ENCODE measurements around the gene SRCAP. TPM values are rescaled to one million over a fixed set of nuclear protein-coding genes. Genes with fewer than 3 reads are reported as not detected.
"Not testable (repeated sequence)": the region's sequence is repeated elsewhere in the genome, so short reads cannot be mapped to it uniquely, and the experiment has no call there.

SRCAP gene
- total RNA-seq, 2 experiments from 2014 or later, result 48.4 to 54.0 TPM

GRCh38 chr16:30680326-30680725, 18.6 kb upstream of the SRCAP start:
- no peak overlapping the region for H3K27ac Mint-ChIP-seq
- ChIA-PET CTCF (interaction anchor here (0.7 kb wide), 1 partner anchor 14 kb away, joined by 4 read pairs; no protein-coding TSS in a partner anchor), POLR2A (interaction anchor here (0.6 kb wide), 2 partner anchors 13 to 51 kb away, joined by 3 read pairs; no protein-coding TSS in a partner anchor)
- no peaks in the 10 kb centered on the region for H3K9me3 Mint-ChIP-seq
- no peak overlapping the region for H3K4me3 Mint-ChIP-seq
- no peaks in the 10 kb centered on the region for H3K27me3 Mint-ChIP-seq
- intact Hi-C loops (cut with micrococcal nuclease), result no loop called here
- DNase-seq, result no peak
- H3K4me1 Mint-ChIP-seq (ENCODE audit: low read depth), result no peaks in the 10 kb centered on the region
- H3K36me3 Mint-ChIP-seq, result no peaks in the 10 kb centered on the region

GRCh38 chr16:30688701-30689100, 10.3 kb upstream of the SRCAP start:
- H3K27me3 Mint-ChIP-seq, result no peaks in the 10 kb centered on the region
- CTCF ChIA-PET, result no interaction called here
- DNase-seq, result no peak
- H3K4me1 Mint-ChIP-seq (ENCODE audit: low read depth), result peaks cover 6% of the 10 kb centered on the region
- no peaks in the 10 kb centered on the region for H3K9me3 Mint-ChIP-seq
- POLR2A ChIA-PET, result interaction anchor here (1.1 kb wide), 1 partner anchor 39 kb away, joined by 3 read pairs; no protein-coding TSS in a partner anchor
- H3K36me3 Mint-ChIP-seq, result no peaks in the 10 kb centered on the region
- intact Hi-C loops (cut with micrococcal nuclease), result no loop called here
- no peak overlapping the region for H3K4me3 Mint-ChIP-seq
- H3K27ac Mint-ChIP-seq, result no peak overlapping the region

GRCh38 chr16:30691907-30692306, 7.1 kb upstream of the SRCAP start:
- Mint-ChIP-seq H3K4me1 (ENCODE audit: low read depth) (peaks cover 9% of the 10 kb centered on the region), H3K36me3 (no peaks in the 10 kb centered on the region), H3K4me3 (no peak overlapping the region), H3K9me3 (no peaks in the 10 kb centered on the region), H3K27ac (no peak overlapping the region), H3K27me3 (no peaks in the 10 kb centered on the region)
- POLR2A ChIA-PET, result no interaction called here
- CTCF ChIA-PET, result interaction anchor here (3.0 to 8.2 kb wide), 2 partner anchors 19 to 32 kb away, joined by 14 to 86 read pairs; partner anchors contain the start of gene FBRS
- DNase-seq, result no peak
- intact Hi-C loops (cut with micrococcal nuclease), result no loop called here

GRCh38 chr16:30692396-30693064, 6.4 kb upstream of the SRCAP start:
- no peaks in the 10 kb centered on the region for H3K9me3 Mint-ChIP-seq
- DNase-seq, result no peak
- intact Hi-C loops (cut with micrococcal nuclease), result no loop called here
- H3K4me3 Mint-ChIP-seq, result no peak overlapping the region
- ChIA-PET CTCF (interaction anchor here (1.7 to 8.2 kb wide), 7 partner anchors 9 to 157 kb away, joined by 7 to 86 read pairs (median 14); partner anchors contain the start of genes FBRS, PRR14 and ZNF747), POLR2A (interaction anchor here (1.7 to 2.0 kb wide), 2 partner anchors 20 to 32 kb away, joined by 4 to 10 read pairs; no protein-coding TSS in a partner anchor)
- H3K4me1 Mint-ChIP-seq (ENCODE audit: low read depth), result peaks cover 15% of the 10 kb centered on the region
- H3K36me3 Mint-ChIP-seq, result no peaks in the 10 kb centered on the region
- no peaks in the 10 kb centered on the region for H3K27me3 Mint-ChIP-seq
- H3K27ac Mint-ChIP-seq, result peak overlapping the region; percentile 38

- ChIA-PET CTCF (interaction anchor here (0.6 to 8.2 kb wide), 16 partner anchors 10 to 223 kb away, joined by 3 to 86 read pairs (median 12); partner anchors contain the start of genes FBRS and PRR14), POLR2A (interaction anchor here (1.1 to 1.6 kb wide), 2 partner anchors 36 to 45 kb away, joined by 4 to 5 read pairs; partner anchors contain the start of gene PRR14)
- no peak for DNase-seq
- H3K27ac Mint-ChIP-seq, result no peak overlapping the region
- no peaks in the 10 kb centered on the region for H3K27me3 Mint-ChIP-seq
- intact Hi-C loops (cut with micrococcal nuclease), result loop anchor here (1.0 to 5.0 kb wide), 3 partner anchors 37 to 888 kb away; partner anchors contain the start of genes DCTPP1, FBRS and MAZ
- H3K9me3 Mint-ChIP-seq, result no peaks in the 10 kb centered on the region
- H3K4me3 Mint-ChIP-seq, result no peak overlapping the region
- peaks cover 12% of the 10 kb centered on the region for H3K36me3 Mint-ChIP-seq
- peaks cover 25% of the 10 kb centered on the region for H3K4me1 Mint-ChIP-seq (ENCODE audit: low read depth)
Observed at GRCh38 chr16:30694926-30695693, 3.9 kb upstream of the SRCAP start.

GRCh38 chr16:30696646-30697045, 2.3 kb upstream of the SRCAP start:
- not testable (repeated sequence) for DNase-seq, H3K9me3 Mint-ChIP-seq, H3K27ac Mint-ChIP-seq, H3K4me3 Mint-ChIP-seq, H3K27me3 Mint-ChIP-seq
- peaks cover 19% of the 10 kb centered on the region for H3K36me3 Mint-ChIP-seq
- H3K4me1 Mint-ChIP-seq (ENCODE audit: low read depth), result peaks cover 31% of the 10 kb centered on the region
- ChIA-PET POLR2A (interaction anchor here (0.6 to 1.9 kb wide), 6 partner anchors 12 to 106 kb away, joined by 3 to 13 read pairs (median 4); partner anchors contain the start of genes PHKG2 and PRR14), CTCF (interaction anchor here (1.1 to 8.2 kb wide), 8 partner anchors 36 to 446 kb away, joined by 3 to 86 read pairs (median 5); partner anchors contain the start of genes FBRS, PRR14 and ZNF747)
- intact Hi-C loops (cut with micrococcal nuclease), result loop anchor here (5.0 kb wide), 2 partner anchors 264 to 889 kb away; partner anchors contain the start of genes DCTPP1 and MAZ

GRCh38 chr16:30697264-30698138, 1.5 kb upstream of the SRCAP start:
- Mint-ChIP-seq H3K27ac (peak overlapping the region; percentile 99), H3K36me3 (peaks cover 20% of the 10 kb centered on the region), H3K27me3 (no peaks in the 10 kb centered on the region), H3K9me3 (no peaks in the 10 kb centered on the region), H3K4me1 (ENCODE audit: low read depth) (peaks cover 31% of the 10 kb centered on the region), H3K4me3 (peak overlapping the region; percentile 96)
- no peak for DNase-seq
- ChIA-PET POLR2A (interaction anchor here (0.6 to 1.9 kb wide), 6 partner anchors 13 to 50 kb away, joined by 3 to 13 read pairs (median 4); partner anchors contain the start of genes PHKG2 and PRR14), CTCF (interaction anchor here (0.6 to 8.2 kb wide), 10 partner anchors 14 to 445 kb away, joined by 3 to 86 read pairs (median 5); partner anchors contain the start of genes FBRS, PRR14 and ZNF747)
- intact Hi-C loops (cut with micrococcal nuclease), result loop anchor here (1.0 to 5.0 kb wide), 6 partner anchors 39 to 890 kb away; partner anchors contain the start of genes DCTPP1, FBRS, MAZ and PHKG2

- no peaks in the 10 kb centered on the region for H3K9me3 Mint-ChIP-seq
- H3K4me1 Mint-ChIP-seq (ENCODE audit: low read depth), result peaks cover 29% of the 10 kb centered on the region
- POLR2A ChIA-PET, result interaction anchor here (1.3 to 1.7 kb wide), 2 partner anchors 48 to 50 kb away, joined by 4 to 5 read pairs; partner anchors contain the start of genes PHKG2 and PRR14
Observed at GRCh38 chr16:30698139-30698815, 694 bp upstream of the SRCAP start.

GRCh38 chr16:30699615-30700099, 686 bp downstream of the SRCAP start:
- Mint-ChIP-seq H3K4me3 (peak overlapping the region; percentile 96), H3K36me3 (peaks cover 30% of the 10 kb centered on the region), H3K9me3 (no peaks in the 10 kb centered on the region), H3K27me3 (no peaks in the 10 kb centered on the region), H3K27ac (peak overlapping the region; percentile 99), H3K4me1 (ENCODE audit: low read depth) (peaks cover 22% of the 10 kb centered on the region)
- no peak for DNase-seq
- ChIA-PET CTCF (interaction anchor here (0.6 kb wide), 1 partner anchor 250 kb away, joined by 3 read pairs; no protein-coding TSS in a partner anchor), POLR2A (interaction anchor here (0.8 to 0.9 kb wide), 2 partner anchors 11 to 40 kb away, joined by 3 to 6 read pairs; no protein-coding TSS in a partner anchor)
- intact Hi-C loops (cut with micrococcal nuclease), result loop anchor here (1.0 to 5.0 kb wide), 4 partner anchors 16 to 892 kb away; partner anchors contain the start of genes DCTPP1, MAZ and PRR14

More at GRCh38 chr16:30698139-30698815, 694 bp upstream of the SRCAP start:
- Mint-ChIP-seq H3K36me3 (peaks cover 25% of the 10 kb centered on the region), H3K27ac (peak overlapping the region; percentile 99), H3K27me3 (no peaks in the 10 kb centered on the region), H3K4me3 (peak overlapping the region; percentile 96)
- peak; percentile 99 for DNase-seq
- intact Hi-C loops (cut with micrococcal nuclease), result loop anchor here (1.0 to 5.0 kb wide), 6 partner anchors 40 to 891 kb away; partner anchors contain the start of genes DCTPP1, FBRS, MAZ and PHKG2
- CTCF ChIA-PET, result interaction anchor here (0.6 to 8.2 kb wide), 7 partner anchors 15 to 163 kb away, joined by 3 to 86 read pairs (median 5); partner anchors contain the start of genes FBRS, PRR14 and ZNF747

- Mint-ChIP-seq H3K4me3 (no peak overlapping the region), H3K9me3 (no peaks in the 10 kb centered on the region), H3K27me3 (no peaks in the 10 kb centered on the region), H3K36me3 (peaks cover 30% of the 10 kb centered on the region), H3K4me1 (ENCODE audit: low read depth) (peaks cover 22% of the 10 kb centered on the region), H3K27ac (no peak overlapping the region)
- DNase-seq, result no peak
- intact Hi-C loops (cut with micrococcal nuclease), result no loop called here
- CTCF ChIA-PET, result no interaction called here
- POLR2A ChIA-PET, result no interaction called here
Observed at GRCh38 chr16:30700491-30700890, 1.5 kb downstream of the SRCAP start.
